ENCODE results near the gene PROK2.
A peak's percentile ranks its signal among the peaks of the same experiment; 100 is the strongest.

PROK2 gene

GRCh38 chr3:71732637-71733036 lies 52.3 kb downstream of the PROK2 start:
- DNase-seq = no peak

- no peak for DNase-seq
Measured at GRCh38 chr3:71728632-71729342, 56.2 kb downstream of the PROK2 start.

- peak; percentile 53 for DNase-seq
Measured at GRCh38 chr3:71726146-71726545, 58.8 kb downstream of the PROK2 start.

GRCh38 chr3:71725271-71725991 lies 59.5 kb downstream of the PROK2 start, which contains the start of gene EIF4E3:
EIF4E3 (minus strand) TSS chr3:71725402; CDS start chr3:71725367, 35 bp downstream.
- peak; percentile 49 for DNase-seq

- peak; percentile 49 for DNase-seq
Measured at GRCh38 chr3:71724584-71725270, 60.2 kb downstream of the PROK2 start.

GRCh38 chr3:71724171-71724453 lies 60.8 kb downstream of the PROK2 start:
- DNase-seq = no peak

GRCh38 chr3:71723452-71724170 lies 61.3 kb downstream of the PROK2 start:
- peak; percentile 62 for DNase-seq

- DNase-seq = no peak
Measured at GRCh38 chr3:71722693-71723092, 62.3 kb downstream of the PROK2 start.

All from activated naive CD4-positive, alpha-beta T cell treated with Interleukin-2 at 50 U/mL for 16 hours (primary cell).